Measurements from ENCODE around the gene RPL27. TPM values are rescaled to one million over a fixed set of nuclear protein-coding genes. Genes with fewer than 3 reads are reported as not detected.
"Not testable (repeated sequence)": the region's sequence is repeated elsewhere in the genome, so short reads cannot be mapped to it uniquely, and the experiment has no call there.

RPL27 gene
- total RNA-seq, 2 donors from 2014 or later: 535 to 569 TPM

DNA sequence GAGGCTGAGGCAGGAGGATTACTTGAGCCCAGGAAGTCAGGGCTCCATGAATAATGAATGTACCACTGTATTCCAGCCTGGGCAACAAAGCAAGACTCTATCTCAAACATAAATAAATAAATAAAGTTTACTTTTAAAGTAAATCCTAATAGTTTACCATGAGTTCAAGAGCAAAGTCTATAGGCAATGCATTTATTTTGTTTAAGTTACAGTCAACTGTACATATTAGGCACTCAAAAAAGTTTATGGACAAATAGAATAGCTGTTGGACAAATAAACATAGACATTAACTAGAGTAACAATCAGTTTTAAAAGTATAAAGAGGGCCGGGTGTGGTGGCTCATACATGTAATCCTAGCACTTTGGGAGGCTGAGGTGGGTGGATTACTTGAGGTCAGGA is 30.3 kb upstream of the RPL27 start:
- DNase-seq (ENCODE audit: low spot score) (no peak), ATAC-seq (ENCODE audit: insufficient number of reproducible peaks, low FRiP score, low read depth) (no peak)
- no peak overlapping the region for H3K4me3 ChIP-seq
- H3K27ac ChIP-seq: no peak overlapping the region
- no peaks in the 10 kb centered on the region for H3K9me3 ChIP-seq
- peaks cover 4 to 9% of the 10 kb centered on the region in 2 donors for H3K4me1 ChIP-seq (ENCODE audit: control insufficient read depth in 1 of 2, low read depth in 2 of 2)
- no peaks in the 10 kb centered on the region for H3K27me3 ChIP-seq (replicated peaks; ENCODE audit: insufficient read depth)
- H3K36me3 ChIP-seq: no peaks in the 10 kb centered on the region
- TF ChIP-seq, protein P1, sequence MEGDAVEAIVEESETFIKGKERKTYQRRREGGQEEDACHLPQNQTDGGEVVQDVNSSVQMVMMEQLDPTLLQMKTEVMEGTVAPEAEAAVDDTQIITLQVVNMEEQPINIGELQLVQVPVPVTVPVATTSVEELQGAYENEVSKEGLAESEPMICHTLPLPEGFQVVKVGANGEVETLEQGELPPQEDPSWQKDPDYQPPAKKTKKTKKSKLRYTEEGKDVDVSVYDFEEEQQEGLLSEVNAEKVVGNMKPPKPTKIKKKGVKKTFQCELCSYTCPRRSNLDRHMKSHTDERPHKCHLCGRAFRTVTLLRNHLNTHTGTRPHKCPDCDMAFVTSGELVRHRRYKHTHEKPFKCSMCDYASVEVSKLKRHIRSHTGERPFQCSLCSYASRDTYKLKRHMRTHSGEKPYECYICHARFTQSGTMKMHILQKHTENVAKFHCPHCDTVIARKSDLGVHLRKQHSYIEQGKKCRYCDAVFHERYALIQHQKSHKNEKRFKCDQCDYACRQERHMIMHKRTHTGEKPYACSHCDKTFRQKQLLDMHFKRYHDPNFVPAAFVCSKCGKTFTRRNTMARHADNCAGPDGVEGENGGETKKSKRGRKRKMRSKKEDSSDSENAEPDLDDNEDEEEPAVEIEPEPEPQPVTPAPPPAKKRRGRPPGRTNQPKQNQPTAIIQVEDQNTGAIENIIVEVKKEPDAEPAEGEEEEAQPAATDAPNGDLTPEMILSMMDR (IDR thresholded peaks at IDR 0.05): no peak

DNA sequence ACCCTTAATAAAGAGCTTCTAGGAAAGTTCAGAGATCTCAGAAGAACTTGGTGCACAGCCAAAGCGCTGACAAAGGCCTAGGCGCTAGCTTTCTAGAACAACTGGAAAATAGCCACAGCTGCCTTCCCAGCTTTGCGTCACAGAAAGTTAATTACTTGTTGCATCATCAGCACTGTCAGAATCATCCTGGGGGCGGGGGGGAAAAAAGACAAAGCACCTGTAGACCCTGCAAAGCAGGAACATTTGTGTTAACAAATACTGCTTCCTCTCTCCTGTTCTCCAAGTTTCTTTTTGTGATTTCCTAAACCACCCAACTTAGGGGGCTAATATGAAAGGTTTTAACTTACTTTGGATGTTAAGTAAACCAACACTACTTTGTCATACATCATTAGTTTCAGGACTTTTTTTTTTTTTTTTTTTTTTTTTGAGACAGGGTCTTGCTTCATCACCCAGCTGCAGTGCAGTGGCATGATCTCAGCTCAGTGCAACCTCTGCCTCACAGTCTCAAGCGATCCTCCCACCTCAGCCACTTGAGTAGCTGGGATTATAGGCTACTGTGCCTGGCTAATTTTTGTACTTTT is 29.1 kb upstream of the RPL27 start:
- DNase-seq (ENCODE audit: low spot score) (no peak), ATAC-seq (ENCODE audit: insufficient number of reproducible peaks, low FRiP score, low read depth) (no peak)
- Histone ChIP-seq H3K27me3 (replicated peaks; ENCODE audit: insufficient read depth) (no peaks in the 10 kb centered on the region), H3K4me1 (ENCODE audit: control insufficient read depth in 1 of 2, low read depth in 2 of 2) (no peaks in the 10 kb centered on the region), H3K36me3 (no peaks in the 10 kb centered on the region), H3K27ac (no peak overlapping the region), H3K4me3 (no peak overlapping the region), H3K9me3 (no peaks in the 10 kb centered on the region)
- TF ChIP-seq, protein P1 (IDR thresholded peaks at IDR 0.05): no peak

DNA sequence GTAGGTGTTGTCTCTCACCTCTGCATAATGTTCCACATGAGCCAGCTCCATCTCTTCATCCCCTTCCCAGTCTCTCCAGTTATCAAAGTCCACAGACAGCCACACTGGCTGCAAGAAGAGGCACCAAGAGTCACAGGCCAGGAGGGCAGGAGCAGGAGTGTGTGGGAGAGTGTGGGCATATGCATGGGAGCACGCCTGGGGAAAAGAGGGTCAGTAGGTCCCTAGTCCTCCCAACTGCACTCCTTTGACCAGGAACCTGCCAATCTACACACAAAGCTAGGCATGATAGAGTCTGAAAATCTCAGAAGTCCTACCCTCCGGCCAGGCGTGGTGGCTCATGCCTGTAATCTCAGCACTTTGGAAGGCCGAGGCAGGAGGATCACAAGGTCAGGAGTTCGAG is 26.6 kb upstream of the RPL27 start:
- DNase-seq (ENCODE audit: low spot score): no peak
- H3K27ac ChIP-seq: no peak overlapping the region
- H3K4me1 ChIP-seq (ENCODE audit: control insufficient read depth in 1 of 2, low read depth in 2 of 2): no peaks in the 10 kb centered on the region
- H3K27me3 ChIP-seq (replicated peaks; ENCODE audit: insufficient read depth): no peaks in the 10 kb centered on the region
- H3K36me3 ChIP-seq: no peaks in the 10 kb centered on the region
- H3K4me3 ChIP-seq: no peak overlapping the region
- no peak for ATAC-seq (ENCODE audit: insufficient number of reproducible peaks, low FRiP score, low read depth)
- no peaks in the 10 kb centered on the region for H3K9me3 ChIP-seq
- TF ChIP-seq, protein P1 (IDR thresholded peaks at IDR 0.05): no peak

DNA sequence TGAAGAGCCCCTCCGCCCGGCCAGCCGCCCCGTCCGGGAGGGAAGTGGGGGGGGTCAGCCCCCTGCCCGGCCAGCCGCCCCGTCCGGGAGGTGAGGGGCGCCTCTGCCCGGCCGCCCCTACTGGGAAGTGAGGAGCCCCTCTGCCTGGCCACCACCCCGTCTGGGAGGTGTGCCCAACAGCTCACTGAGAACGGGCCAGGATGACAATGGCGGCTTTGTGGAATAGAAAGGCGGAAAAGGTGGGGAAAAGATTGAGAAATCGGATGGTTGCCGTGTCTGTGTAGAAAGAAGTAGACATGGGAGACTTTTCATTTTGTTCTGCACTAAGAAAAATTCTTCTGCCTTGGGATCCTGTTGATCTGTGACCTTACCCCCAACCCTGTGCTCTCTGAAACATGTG is 24.9 kb upstream of the RPL27 start:
- not testable (repeated sequence) for H3K36me3 ChIP-seq; ATAC-seq (ENCODE audit: insufficient number of reproducible peaks, low FRiP score, low read depth); H3K4me1 ChIP-seq (ENCODE audit: control insufficient read depth in 1 of 2, low read depth in 2 of 2); H3K9me3 ChIP-seq; DNase-seq (ENCODE audit: low spot score); H3K27ac ChIP-seq; H3K4me3 ChIP-seq; H3K27me3 ChIP-seq (replicated peaks; ENCODE audit: insufficient read depth)

DNA sequence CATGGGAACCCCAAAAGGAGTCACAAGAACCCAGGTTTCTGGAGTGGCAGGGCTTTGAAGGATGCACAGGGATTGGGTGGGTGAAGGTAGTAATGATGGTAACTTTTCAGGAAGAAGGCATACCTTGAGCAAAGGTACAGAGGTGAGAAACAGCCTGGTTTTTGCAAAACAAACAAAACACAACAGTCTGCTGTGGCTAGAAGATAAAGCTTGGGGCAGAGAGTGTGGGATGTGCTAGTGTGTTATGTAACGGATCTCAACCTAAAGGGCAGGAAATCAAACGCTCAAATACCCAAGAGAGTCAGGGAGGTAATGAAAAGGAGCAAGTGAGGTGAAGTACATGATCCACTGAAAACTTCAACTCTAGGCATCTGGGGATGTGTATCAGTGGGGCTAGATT is 23.0 kb upstream of the RPL27 start:
- Histone ChIP-seq H3K4me3 (no peak overlapping the region), H3K27me3 (replicated peaks; ENCODE audit: insufficient read depth) (no peaks in the 10 kb centered on the region), H3K27ac (no peak overlapping the region), H3K9me3 (no peaks in the 10 kb centered on the region), H3K36me3 (no peaks in the 10 kb centered on the region), H3K4me1 (ENCODE audit: control insufficient read depth in 1 of 2, low read depth in 2 of 2) (peaks cover 0 to 11% of the 10 kb centered on the region in 2 donors)
- DNase-seq (ENCODE audit: low spot score): no peak
- TF ChIP-seq, protein P1 (IDR thresholded peaks at IDR 0.05): no peak
- ATAC-seq (ENCODE audit: insufficient number of reproducible peaks, low FRiP score, low read depth): no peak

DNA sequence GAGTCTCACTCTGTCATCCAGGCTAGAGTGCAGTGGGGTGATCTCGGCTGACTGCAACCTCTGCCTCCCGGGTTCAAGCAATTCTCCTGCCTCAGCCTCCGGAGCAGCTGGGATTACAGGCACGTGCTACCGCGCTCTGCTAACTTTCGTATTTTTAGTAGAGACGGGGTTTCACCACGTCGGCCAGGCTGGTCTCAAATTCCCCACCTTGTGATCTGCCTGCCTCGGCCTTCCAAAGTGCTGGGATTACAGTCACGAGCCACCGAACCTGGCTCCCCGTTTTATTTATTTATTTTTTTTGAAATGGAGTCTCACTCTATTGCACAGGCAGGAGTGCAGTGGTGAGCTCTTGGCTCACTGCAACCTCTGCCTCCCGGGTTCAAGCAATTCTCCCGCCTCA is 22.5 kb upstream of the RPL27 start:
- H3K9me3 ChIP-seq; H3K27me3 ChIP-seq (replicated peaks; ENCODE audit: insufficient read depth); H3K36me3 ChIP-seq; DNase-seq (ENCODE audit: low spot score); ATAC-seq (ENCODE audit: insufficient number of reproducible peaks, low FRiP score, low read depth); H3K27ac ChIP-seq; H3K4me3 ChIP-seq: not testable (repeated sequence)
- H3K4me1 ChIP-seq (ENCODE audit: control insufficient read depth in 1 of 2, low read depth in 2 of 2): peaks cover 0 to 11% of the 10 kb centered on the region in 2 donors
